Astrocyte (in vitro differentiated cells and primary cell): ENCODE measurements around the gene DYNLT2B. TPM values are rescaled to one million over a fixed set of nuclear protein-coding genes. Genes with fewer than 3 reads are reported as not detected.
"Not testable (repeated sequence)": the region's sequence is repeated elsewhere in the genome, so short reads cannot be mapped to it uniquely, and the experiment has no call there.

ENCODE experiments used
- DNase-seq: peaks from one replicate; pipeline ENCODE4 v3.0.0-alpha.2; 2010; ENCODE audit warnings: low read depth
- FAIRE-seq: peaks from 2 replicates; lab custom pipeline; 2011; peaks lifted over from hg19 to GRCh38; lab: Jason Lieb, UNC
- H2AFZ ChIP-seq: 2 replicates; pipeline ENCODE4 v1.6.0; 2012; ENCODE audit warnings: low read depth, low read length, inconsistent platforms
- H3K27ac ChIP-seq: 2 replicates; pipeline ENCODE4 v1.5.1; 2011; ENCODE audit warnings: low read depth, low read length, inconsistent platforms
- H3K27me3 ChIP-seq: 2 replicates; pipeline ENCODE4 v1.6.0; 2011; ENCODE audit warnings: low read length, inconsistent platforms; ENCODE audit not compliant: insufficient read depth
- H3K36me3 ChIP-seq: 2 replicates; pipeline ENCODE4 v1.5.1; 2011; ENCODE audit warnings: low read length, inconsistent platforms; ENCODE audit not compliant: insufficient read depth
- H3K4me1 ChIP-seq: 2 replicates; pipeline ENCODE4 v1.5.1; 2011; ENCODE audit warnings: low read length, inconsistent platforms; ENCODE audit not compliant: insufficient read depth
- H3K4me2 ChIP-seq: 2 replicates; pipeline ENCODE4 v1.6.0; 2012; ENCODE audit warnings: low read length, inconsistent platforms
- H3K4me3 ChIP-seq: 2 replicates; pipeline ENCODE4 v1.5.1; 2011; ENCODE audit warnings: low read depth, mild to moderate bottlenecking, low read length, inconsistent platforms; ENCODE audit not compliant: insufficient read depth
- H3K79me2 ChIP-seq: 2 replicates; pipeline ENCODE4 v1.6.0; 2012; ENCODE audit warnings: mild to moderate bottlenecking, low read length, inconsistent platforms; ENCODE audit not compliant: insufficient read depth
- H3K9ac ChIP-seq: 2 replicates; pipeline ENCODE4 v1.6.0; 2012; ENCODE audit warnings: mild to moderate bottlenecking, low read length, inconsistent platforms
- H3K9me3 ChIP-seq: 2 replicates; pipeline ENCODE4 v1.5.1; 2012; ENCODE audit warnings: low read depth, mild to moderate bottlenecking, low read length, inconsistent platforms; ENCODE audit not compliant: insufficient read depth
- H4K20me1 ChIP-seq: 2 replicates; pipeline ENCODE4 v1.6.0; 2012; ENCODE audit warnings: low read length, inconsistent platforms; ENCODE audit not compliant: insufficient read depth
- H3K27ac Mint-ChIP-seq: one replicate; pipeline ENCODE4 v1.8.0; 2021; ENCODE audit warnings: mild to moderate bottlenecking, mixed read lengths; ENCODE audit not compliant: unreplicated experiment
- H3K27me3 Mint-ChIP-seq: one replicate; pipeline ENCODE4 v1.8.0; 2021; ENCODE audit warnings: low read depth, mixed read lengths; ENCODE audit not compliant: unreplicated experiment
- H3K36me3 Mint-ChIP-seq: one replicate; pipeline ENCODE4 v1.8.0; 2021; ENCODE audit warnings: low read depth, mixed read lengths; ENCODE audit not compliant: unreplicated experiment
- H3K4me1 Mint-ChIP-seq: one replicate; pipeline ENCODE4 v1.8.0; 2021; ENCODE audit warnings: low read depth, mixed read lengths; ENCODE audit not compliant: unreplicated experiment
- H3K4me3 Mint-ChIP-seq: one replicate; pipeline ENCODE4 v1.8.0; 2021; ENCODE audit warnings: mild to moderate bottlenecking, moderate library complexity, mixed read lengths; ENCODE audit not compliant: unreplicated experiment
- H3K9me3 Mint-ChIP-seq: one replicate; pipeline ENCODE4 v1.8.0; 2021; ENCODE audit warnings: mild to moderate bottlenecking, mixed read lengths; ENCODE audit not compliant: unreplicated experiment
- EZH2 ChIP-seq: IDR thresholded peaks from 2 replicates; pipeline ENCODE4 v1.6.1; 2012; ENCODE audit warnings: mild to moderate bottlenecking, low read length, inconsistent platforms; ENCODE audit not compliant: insufficient read depth
- total RNA-seq: library from RNA; stranded (reverse); gene quantifications from 2 replicates; pipeline ENCODE4 v1.2.1, GENCODE V29; 2021
- TF ChIP-seq, protein P1 (sequence below): IDR thresholded peaks from 2 replicates; pipeline ENCODE4 v1.5.1; 2011; ENCODE audit warnings: low read depth, mild to moderate bottlenecking, inconsistent platforms, low read length, moderate library complexity; ENCODE audit not compliant: insufficient read depth

The DYNLT2B gene
- total RNA-seq, 1 donor from 2014 or later: 10.9 TPM

DNA sequence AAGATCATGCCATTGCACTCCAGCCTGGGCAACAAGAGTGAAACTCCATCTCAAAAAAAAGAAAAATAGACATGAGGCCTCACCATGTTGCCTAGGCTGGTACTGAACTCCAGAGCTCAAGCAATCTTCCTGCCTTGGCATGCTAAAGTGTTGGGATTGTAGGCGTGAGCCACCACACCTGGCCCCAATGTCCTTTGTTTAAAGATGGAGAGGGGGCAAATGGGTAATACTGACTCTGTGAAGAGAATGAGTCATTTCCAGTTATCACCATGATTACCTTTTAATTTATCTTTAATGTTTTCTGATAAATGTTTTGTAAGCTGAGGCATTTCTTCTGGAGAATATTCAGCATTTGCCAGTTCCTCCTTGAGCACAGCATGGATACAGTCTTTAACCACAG lies 2.2 kb downstream of the DYNLT2B start:
- no peaks in the 10 kb centered on the region for H3K36me3 ChIP-seq
- no peaks in the 10 kb centered on the region for H3K27me3 ChIP-seq
- H4K20me1 ChIP-seq: no peaks in the 10 kb centered on the region
- H2AFZ ChIP-seq: no peak overlapping the region
- no peak overlapping the region for H3K9ac ChIP-seq
- TF ChIP-seq EZH2: no peak
- TF ChIP-seq, protein P1, sequence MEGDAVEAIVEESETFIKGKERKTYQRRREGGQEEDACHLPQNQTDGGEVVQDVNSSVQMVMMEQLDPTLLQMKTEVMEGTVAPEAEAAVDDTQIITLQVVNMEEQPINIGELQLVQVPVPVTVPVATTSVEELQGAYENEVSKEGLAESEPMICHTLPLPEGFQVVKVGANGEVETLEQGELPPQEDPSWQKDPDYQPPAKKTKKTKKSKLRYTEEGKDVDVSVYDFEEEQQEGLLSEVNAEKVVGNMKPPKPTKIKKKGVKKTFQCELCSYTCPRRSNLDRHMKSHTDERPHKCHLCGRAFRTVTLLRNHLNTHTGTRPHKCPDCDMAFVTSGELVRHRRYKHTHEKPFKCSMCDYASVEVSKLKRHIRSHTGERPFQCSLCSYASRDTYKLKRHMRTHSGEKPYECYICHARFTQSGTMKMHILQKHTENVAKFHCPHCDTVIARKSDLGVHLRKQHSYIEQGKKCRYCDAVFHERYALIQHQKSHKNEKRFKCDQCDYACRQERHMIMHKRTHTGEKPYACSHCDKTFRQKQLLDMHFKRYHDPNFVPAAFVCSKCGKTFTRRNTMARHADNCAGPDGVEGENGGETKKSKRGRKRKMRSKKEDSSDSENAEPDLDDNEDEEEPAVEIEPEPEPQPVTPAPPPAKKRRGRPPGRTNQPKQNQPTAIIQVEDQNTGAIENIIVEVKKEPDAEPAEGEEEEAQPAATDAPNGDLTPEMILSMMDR: no peak
- peaks cover 3% of the 10 kb centered on the region for H3K36me3 Mint-ChIP-seq
- peaks cover 9% of the 10 kb centered on the region for H3K79me2 ChIP-seq
- no peak overlapping the region for H3K4me3 ChIP-seq
- H3K9me3 ChIP-seq: no peaks in the 10 kb centered on the region
- no peak overlapping the region for H3K4me3 Mint-ChIP-seq
- no peaks in the 10 kb centered on the region for H3K27me3 Mint-ChIP-seq
- no peaks in the 10 kb centered on the region for H3K9me3 Mint-ChIP-seq
- H3K4me2 ChIP-seq: no peak overlapping the region
- no peak overlapping the region for H3K27ac ChIP-seq
- no peak for DNase-seq
- H3K4me1 ChIP-seq: peaks cover 8% of the 10 kb centered on the region
- no peak for FAIRE-seq
- no peaks in the 10 kb centered on the region for H3K4me1 Mint-ChIP-seq
- H3K27ac Mint-ChIP-seq: no peak overlapping the region

DNA sequence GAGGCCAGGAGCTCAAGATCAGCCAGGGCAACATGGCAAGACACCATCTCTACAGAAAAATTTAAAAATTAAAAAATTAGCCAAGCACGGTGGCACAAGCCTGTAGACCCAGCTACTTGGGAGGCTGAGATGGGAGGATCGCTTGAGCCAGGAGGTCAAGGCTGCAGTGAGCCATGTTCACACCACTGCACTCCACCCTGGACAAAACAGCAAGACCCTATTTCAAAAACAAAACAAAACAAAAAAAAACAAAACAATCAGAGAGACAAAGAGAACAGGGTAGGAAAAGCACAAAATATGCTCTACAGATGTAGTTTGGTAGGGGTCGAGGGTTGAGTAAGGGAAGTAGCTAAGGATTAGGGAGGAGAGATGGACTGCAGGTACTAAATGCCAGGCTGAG lies 3.4 kb downstream of the DYNLT2B start:
- H3K9me3 ChIP-seq: no peaks in the 10 kb centered on the region
- TF ChIP-seq, protein P1: no peak
- TF ChIP-seq EZH2: no peak
- no peak overlapping the region for H3K4me2 ChIP-seq
- H3K9ac ChIP-seq: no peak overlapping the region
- peaks cover 8% of the 10 kb centered on the region for H3K4me1 ChIP-seq
- no peak overlapping the region for H3K27ac ChIP-seq
- H3K27me3 ChIP-seq: no peaks in the 10 kb centered on the region
- no peak overlapping the region for H3K4me3 Mint-ChIP-seq
- no peaks in the 10 kb centered on the region for H3K4me1 Mint-ChIP-seq
- no peaks in the 10 kb centered on the region for H3K9me3 Mint-ChIP-seq
- peaks cover 3% of the 10 kb centered on the region for H3K36me3 Mint-ChIP-seq
- no peaks in the 10 kb centered on the region for H4K20me1 ChIP-seq
- H3K27me3 Mint-ChIP-seq: no peaks in the 10 kb centered on the region
- no peak for DNase-seq
- H3K36me3 ChIP-seq: no peaks in the 10 kb centered on the region
- no peak overlapping the region for H2AFZ ChIP-seq
- H3K79me2 ChIP-seq: peaks cover 9% of the 10 kb centered on the region
- H3K27ac Mint-ChIP-seq: no peak overlapping the region
- FAIRE-seq: no peak
- no peak overlapping the region for H3K4me3 ChIP-seq

DNA sequence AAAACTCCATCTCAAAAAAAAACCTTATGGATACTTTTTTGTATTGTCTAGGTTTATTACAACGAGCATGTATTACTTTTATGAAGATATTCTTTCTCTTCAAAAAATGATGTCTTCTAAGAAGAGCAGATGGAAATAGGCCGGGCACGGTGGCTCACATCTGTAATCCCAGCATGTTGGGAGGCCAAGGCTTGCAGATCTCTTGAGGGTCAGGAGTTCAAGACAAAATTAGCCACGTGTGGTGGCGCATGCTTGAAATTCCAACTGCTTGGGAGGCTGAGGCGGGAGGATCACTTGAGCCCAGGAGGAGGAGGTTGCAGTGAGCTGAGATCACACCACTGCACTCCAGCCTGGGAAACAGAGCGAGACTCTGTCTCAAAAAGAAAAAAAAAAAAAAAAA lies 4.0 kb downstream of the DYNLT2B start:
- H3K36me3 Mint-ChIP-seq, H4K20me1 ChIP-seq, H3K4me3 ChIP-seq, H3K9ac ChIP-seq, H3K27me3 ChIP-seq, H3K79me2 ChIP-seq, H3K4me1 Mint-ChIP-seq, H3K27me3 Mint-ChIP-seq, H3K4me3 Mint-ChIP-seq, H3K4me1 ChIP-seq, H3K27ac ChIP-seq, H3K4me2 ChIP-seq, H3K9me3 Mint-ChIP-seq, H2AFZ ChIP-seq, FAIRE-seq, H3K27ac Mint-ChIP-seq, DNase-seq, H3K36me3 ChIP-seq, H3K9me3 ChIP-seq: not testable (repeated sequence)

DNA sequence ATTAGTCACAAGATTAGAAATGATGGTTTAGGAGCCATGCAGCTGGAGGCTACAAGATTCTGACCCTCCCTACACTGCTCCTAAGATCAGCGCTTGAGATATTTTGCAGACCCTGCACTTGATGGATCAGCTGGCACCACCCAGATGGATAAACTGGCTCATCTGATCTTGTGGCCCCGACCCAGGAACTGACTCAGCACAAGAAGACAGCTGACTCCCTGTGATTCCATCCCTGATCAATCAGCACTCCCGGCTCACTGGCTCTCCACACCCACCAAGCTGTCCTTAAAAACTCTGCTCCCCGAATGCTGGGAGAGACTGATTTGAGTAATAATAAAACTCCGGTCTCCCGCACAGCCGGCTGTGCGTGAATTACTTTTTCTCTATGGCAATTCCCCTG lies 15.1 kb downstream of the DYNLT2B start:
- not testable (repeated sequence) for H3K9me3 Mint-ChIP-seq, H3K4me3 Mint-ChIP-seq, H3K27me3 Mint-ChIP-seq

DNA sequence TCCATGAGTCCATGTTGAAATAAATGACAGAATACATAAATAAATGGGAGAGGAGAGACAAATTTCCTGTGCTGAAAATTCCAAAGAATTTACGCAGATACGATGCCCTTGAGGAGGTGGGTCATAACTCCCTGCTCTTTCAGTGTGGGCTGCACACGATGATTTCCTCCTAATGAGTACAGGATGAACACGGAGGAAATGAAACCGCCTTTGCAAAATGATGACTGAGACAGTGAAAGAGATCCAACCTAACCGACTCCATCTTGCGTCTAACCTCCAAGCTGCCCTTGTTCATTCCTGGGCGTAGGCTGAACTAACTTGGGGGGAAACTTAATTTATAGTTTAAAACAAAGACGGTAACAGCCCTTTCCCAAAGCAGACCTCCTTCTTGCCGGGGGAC lies 15.5 kb downstream of the DYNLT2B start:
- H4K20me1 ChIP-seq, H3K9ac ChIP-seq, H3K4me1 ChIP-seq, H3K4me2 ChIP-seq, FAIRE-seq, H3K36me3 ChIP-seq, H3K27ac ChIP-seq, DNase-seq, H3K27me3 Mint-ChIP-seq, H3K4me3 Mint-ChIP-seq, H3K27ac Mint-ChIP-seq, H3K9me3 Mint-ChIP-seq, H2AFZ ChIP-seq, H3K79me2 ChIP-seq, H3K4me1 Mint-ChIP-seq, H3K9me3 ChIP-seq, H3K4me3 ChIP-seq, H3K27me3 ChIP-seq: not testable (repeated sequence)
- H3K36me3 Mint-ChIP-seq: peaks cover 12% of the 10 kb centered on the region

More for the DNA sequence above, 15.1 kb downstream of the DYNLT2B start:
- not testable (repeated sequence) for H3K27me3 ChIP-seq, H3K36me3 ChIP-seq, H3K4me1 Mint-ChIP-seq, DNase-seq, H3K4me2 ChIP-seq, H3K9ac ChIP-seq, H4K20me1 ChIP-seq, H3K79me2 ChIP-seq, H3K9me3 ChIP-seq, H3K27ac ChIP-seq, H2AFZ ChIP-seq, H3K27ac Mint-ChIP-seq, H3K4me1 ChIP-seq, FAIRE-seq, H3K4me3 ChIP-seq
- peaks cover 12% of the 10 kb centered on the region for H3K36me3 Mint-ChIP-seq
